Measurements from ENCODE around the gene EIF4G3.
"Not testable (repeated sequence)": the region's sequence is repeated elsewhere in the genome, so short reads cannot be mapped to it uniquely, and the experiment has no call there.

EIF4G3 gene

GRCh38 chr1:20931930-20932436 lies 244.7 kb downstream of the EIF4G3 start:
- peak; percentile 4 for DNase-seq

DNA sequence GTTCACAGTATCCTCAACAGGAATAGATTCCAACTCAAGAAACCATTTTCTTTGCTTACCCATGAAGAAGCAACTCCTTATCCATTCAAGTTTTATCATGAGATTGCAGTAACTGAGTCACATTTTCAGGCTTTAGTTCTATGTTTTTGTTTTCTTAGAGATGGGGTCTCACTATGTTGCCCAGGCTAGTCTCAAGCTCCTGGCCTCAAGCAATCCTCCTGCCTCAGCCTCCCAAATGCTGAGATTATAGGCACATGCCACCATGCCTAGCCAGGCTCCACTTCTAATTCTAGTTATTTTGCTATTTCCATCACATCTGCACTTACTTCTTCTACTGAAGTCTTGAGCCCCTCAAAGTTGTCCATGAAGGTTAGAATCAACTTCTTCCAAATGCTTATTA lies 246.3 kb downstream of the EIF4G3 start:
- no peak for DNase-seq

DNA sequence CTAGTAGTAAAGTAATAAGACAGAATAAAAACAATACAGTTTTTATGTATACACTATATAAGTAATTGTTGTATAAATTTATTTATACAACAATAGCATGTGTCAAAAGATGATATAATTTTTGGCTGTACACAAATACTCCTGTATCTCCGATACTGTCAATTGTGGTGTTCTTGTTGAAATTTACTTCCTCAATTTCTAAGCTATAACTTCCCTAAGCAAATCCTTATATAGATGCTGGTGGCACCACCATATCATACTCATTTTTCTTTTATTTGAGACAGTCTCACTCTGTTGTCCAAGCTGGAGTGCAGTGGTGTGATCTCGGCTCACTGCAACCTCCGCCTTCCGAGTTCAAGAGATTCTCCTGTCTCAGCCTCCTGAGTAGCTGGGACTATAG lies 248.6 kb downstream of the EIF4G3 start:
- no peak for DNase-seq

- no peak for DNase-seq
Measured at GRCh38 chr1:20921285-20921684, 255.4 kb downstream of the EIF4G3 start.

- DNase-seq, result no peak
Measured at GRCh38 chr1:20913242-20913641, 263.5 kb downstream of the EIF4G3 start.

DNA sequence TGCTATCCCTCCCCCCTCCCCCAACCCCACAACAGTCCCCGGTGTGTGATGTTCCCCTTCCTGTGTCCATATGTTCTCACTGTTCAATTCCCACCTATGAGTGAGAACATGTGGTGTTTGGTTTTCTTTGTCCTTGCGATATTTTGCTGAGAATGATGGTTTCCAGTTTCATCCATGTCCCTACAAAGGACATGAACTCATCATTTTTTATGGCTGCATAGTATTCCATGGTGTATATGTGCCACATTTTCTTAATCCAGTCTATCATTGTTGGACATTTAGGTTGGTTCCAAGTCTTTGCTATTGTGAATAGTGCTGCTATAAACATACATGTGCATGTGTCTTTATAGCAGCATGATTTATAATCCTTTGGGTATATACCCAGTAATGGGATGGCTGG lies 269.2 kb downstream of the EIF4G3 start:
- not testable (repeated sequence) for DNase-seq

DNA sequence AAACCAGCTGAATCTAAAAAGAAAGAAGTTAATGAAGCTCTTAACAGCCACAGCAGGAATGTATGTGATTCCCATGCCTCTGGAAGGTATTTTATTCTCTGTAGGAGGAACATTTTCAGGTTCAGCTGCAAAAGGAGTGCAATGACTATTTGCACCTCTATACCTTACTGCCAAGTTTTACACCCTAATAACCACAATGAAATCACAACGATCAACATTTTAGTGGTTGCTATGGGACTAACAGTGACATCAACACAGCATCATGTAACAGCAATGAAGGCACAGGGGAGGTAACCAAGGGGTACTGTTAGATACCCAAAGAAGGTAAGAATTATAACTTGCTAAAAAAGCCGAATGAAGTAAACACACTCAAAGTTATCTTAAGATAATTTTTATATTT lies 273.3 kb downstream of the EIF4G3 start:
- no peak for DNase-seq

- no peak for DNase-seq
Measured at GRCh38 chr1:20900056-20900455, 276.6 kb downstream of the EIF4G3 start.

GRCh38 chr1:20899154-20899972 lies 277.3 kb downstream of the EIF4G3 start:
- no peak for DNase-seq

- no peak for DNase-seq
Measured at GRCh38 chr1:20896826-20897225, 279.9 kb downstream of the EIF4G3 start.

DNA sequence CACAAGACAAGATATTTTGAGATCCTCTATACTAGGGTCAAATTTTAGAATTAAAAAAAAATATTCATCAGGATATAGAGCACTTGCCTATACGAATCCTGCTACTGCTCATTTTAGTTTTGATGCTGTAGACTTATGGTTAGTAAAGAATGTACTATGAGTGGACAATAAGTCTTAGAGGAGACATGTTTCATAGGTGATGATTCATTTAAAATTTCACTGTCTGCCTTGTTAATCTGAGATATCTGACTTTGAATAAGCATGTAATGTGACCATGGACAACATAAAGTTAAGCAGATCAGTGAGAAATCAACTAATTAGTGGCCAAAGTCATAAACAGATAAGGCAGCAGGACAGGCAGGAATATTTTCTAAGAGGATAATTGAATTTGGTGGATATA lies 282.8 kb downstream of the EIF4G3 start:
- no peak for DNase-seq

GRCh38 chr1:20891091-20891490 lies 285.6 kb downstream of the EIF4G3 start:
- no peak for DNase-seq

DNA sequence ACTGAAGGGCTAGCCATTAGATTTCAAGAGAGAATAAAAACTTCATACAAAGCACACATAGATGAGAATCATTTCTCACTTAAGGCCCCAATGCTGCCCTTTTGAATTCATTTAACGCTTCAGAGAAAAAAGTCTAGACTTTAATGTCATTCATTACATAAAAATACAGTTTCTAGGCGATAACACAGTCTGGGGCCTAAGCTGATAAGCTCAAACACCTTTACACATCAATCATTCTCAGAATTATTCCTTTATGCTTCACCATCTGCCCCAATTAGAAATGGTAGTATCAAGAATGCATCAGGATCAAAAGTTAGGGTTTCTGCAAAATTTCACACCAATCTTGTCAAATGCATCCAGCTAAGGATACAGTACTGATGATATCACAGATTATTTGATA lies 289.5 kb downstream of the EIF4G3 start:
- DNase-seq, result no peak

DNA sequence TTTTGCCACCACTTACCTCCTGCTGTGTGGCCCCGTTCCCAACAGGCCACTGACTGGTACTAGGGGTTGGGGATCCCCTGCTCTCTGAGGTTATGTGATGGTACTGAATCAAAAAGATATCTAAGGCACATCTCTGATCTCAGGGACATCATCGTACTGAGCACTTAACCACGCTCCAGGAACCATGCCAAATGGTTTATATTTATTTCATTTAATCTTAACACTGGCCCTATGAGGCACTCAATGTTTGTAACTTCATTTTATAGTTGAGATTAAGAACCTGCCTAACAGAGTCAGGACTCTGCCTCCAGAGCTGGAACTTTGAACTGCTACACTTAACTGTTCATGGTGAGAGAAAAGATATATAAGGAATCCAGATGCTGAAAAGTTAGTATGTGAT lies 291.6 kb downstream of the EIF4G3 start:
- DNase-seq, result no peak

GRCh38 chr1:20884513-20884912 lies 292.2 kb downstream of the EIF4G3 start:
- no peak for DNase-seq

GRCh38 chr1:20883766-20884165 lies 292.9 kb downstream of the EIF4G3 start:
- no peak for DNase-seq

DNA sequence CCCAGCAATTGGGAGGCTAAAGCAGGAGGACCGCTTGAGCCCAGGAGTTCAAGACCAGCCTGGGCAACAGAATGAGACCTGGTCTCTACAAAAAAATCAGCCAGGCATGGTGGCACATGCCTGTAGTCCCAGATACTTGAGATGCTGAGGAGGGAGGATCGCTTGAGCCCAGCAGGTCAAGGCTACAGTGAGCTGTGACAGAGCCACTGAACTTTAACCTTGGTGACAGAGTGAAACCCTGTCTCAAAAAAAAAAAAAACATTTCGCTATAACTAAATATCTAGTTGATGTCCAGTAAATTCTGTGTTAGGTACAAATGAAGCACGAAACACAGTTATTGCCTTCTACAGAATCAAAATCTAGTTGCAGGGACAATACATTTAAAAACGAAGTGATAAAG lies 293.9 kb downstream of the EIF4G3 start:
- no peak for DNase-seq

- DNase-seq, result no peak
Measured at GRCh38 chr1:20878799-20879198, 297.9 kb downstream of the EIF4G3 start.

DNA sequence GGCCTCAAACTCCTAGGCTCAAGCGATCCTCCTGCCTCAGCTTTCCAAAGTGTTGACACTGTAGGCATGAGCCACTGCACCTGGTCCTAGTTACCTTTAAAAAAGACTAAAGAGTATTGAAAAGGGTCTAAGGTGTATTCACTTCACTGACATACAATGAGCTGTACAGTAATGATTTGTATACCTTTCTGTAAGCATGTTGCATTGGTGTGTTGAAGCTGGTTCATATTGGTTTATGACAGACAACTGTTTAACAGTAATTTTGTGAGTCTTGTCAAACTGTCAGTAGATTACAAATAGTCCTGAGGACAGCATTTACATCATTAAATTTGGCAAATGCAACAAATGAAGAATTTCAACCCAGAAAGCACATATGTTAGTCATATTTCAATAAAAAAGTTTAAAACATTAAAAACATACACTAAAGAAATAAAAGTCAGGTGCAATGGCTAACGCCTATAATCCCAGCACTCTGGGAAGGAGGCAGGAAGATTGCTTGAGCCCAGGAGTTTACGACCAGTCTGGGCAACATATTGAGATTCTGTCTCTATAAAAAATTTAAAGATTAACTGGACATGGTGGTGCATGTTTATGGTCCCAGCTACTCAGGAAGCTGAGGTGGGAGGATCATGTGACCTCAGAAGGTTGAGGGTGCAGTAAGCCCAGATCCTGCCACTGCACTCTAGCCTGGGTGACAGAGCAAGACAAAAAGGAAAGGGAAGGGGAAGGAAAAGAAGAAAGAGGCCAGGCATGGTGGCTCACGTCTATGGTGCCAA lies 301.3 kb downstream of the EIF4G3 start:
- DNase-seq, result no peak

GRCh38 chr1:20873311-20873710 lies 303.4 kb downstream of the EIF4G3 start:
- no peak for DNase-seq

GRCh38 chr1:20871419-20871818 lies 305.3 kb downstream of the EIF4G3 start:
- no peak for DNase-seq

GRCh38 chr1:20870718-20871117 lies 306.0 kb downstream of the EIF4G3 start:
- no peak for DNase-seq

- DNase-seq, result no peak
Measured at GRCh38 chr1:20868263-20868662, 308.4 kb downstream of the EIF4G3 start.

DNA sequence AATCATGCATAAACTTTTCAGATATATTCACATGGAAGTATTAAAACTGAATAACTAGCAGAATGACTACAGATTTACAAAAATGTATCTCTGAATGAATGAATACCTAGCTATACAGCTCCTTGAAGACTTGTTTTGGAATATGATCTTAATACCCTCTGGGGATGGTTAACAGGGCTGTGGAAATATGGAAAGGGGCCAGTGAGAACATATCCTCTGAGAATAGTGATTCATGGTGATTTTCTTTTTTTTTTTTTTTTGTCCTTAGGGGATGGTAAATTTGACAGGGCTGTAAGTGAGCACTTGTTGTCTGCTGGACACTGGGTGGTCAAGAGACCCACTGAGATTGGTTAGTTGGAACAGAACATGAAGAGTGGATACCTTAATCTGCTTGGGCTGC lies 308.9 kb downstream of the EIF4G3 start:
- DNase-seq, result no peak

Data from stimulated activated CD4-positive, alpha-beta T cell treated with anti-CD3 and anti-CD28 coated beads, Interleukin-15, amount 100 ng/mL, for 24 hours (primary cell).